ENCODE measurements around the gene CPSF6. TPM values are rescaled to one million over a fixed set of nuclear protein-coding genes. Genes with fewer than 3 reads are reported as not detected.
A peak's percentile ranks its signal among the peaks of the same experiment; 100 is the strongest.

CPSF6 gene
- total RNA-seq, 2 experiments from 2014 or later, result 94.1 to 98.9 TPM

GRCh38 chr12:69269736-69270135 is 30.4 kb downstream of the CPSF6 start:
- intact Hi-C loops (cut with micrococcal nuclease), result no loop called here
- DNase-seq (no peak), ATAC-seq (no peak)
- no peak overlapping the region for H3K27ac Mint-ChIP-seq
- no peak overlapping the region for H3K4me3 Mint-ChIP-seq
- no peaks in the 10 kb centered on the region for H3K27me3 Mint-ChIP-seq
- H3K4me1 Mint-ChIP-seq (ENCODE audit: low read depth), result peaks cover 36% of the 10 kb centered on the region
- POLR2A ChIA-PET, result no interaction called here
- TF ChIP-seq CTCF (IDR thresholded peaks at IDR 0.05), result no peak
- CTCF ChIA-PET, result interaction anchor here (0.7 to 2.0 kb wide), 6 partner anchors 9 to 113 kb away, joined by 3 to 7 read pairs (median 4); no protein-coding TSS in a partner anchor
- H3K36me3 Mint-ChIP-seq (ENCODE audit: low read depth), result peaks cover 22% of the 10 kb centered on the region
- no peaks in the 10 kb centered on the region for H3K9me3 Mint-ChIP-seq

GRCh38 chr12:69272511-69272910 is 33.1 kb downstream of the CPSF6 start:
- Mint-ChIP-seq H3K9me3 (no peaks in the 10 kb centered on the region), H3K27ac (no peak overlapping the region), H3K27me3 (no peaks in the 10 kb centered on the region), H3K4me3 (no peak overlapping the region), H3K4me1 (ENCODE audit: low read depth) (peaks cover 47% of the 10 kb centered on the region), H3K36me3 (ENCODE audit: low read depth) (peaks cover 14% of the 10 kb centered on the region)
- intact Hi-C loops (cut with micrococcal nuclease), result no loop called here
- DNase-seq (no peak), ATAC-seq (no peak)
- POLR2A ChIA-PET, result no interaction called here
- CTCF ChIA-PET, result no interaction called here
- no peak for TF ChIP-seq CTCF (IDR thresholded peaks at IDR 0.05)

- peaks cover 46% of the 10 kb centered on the region for H3K4me1 Mint-ChIP-seq (ENCODE audit: low read depth)
- POLR2A ChIA-PET, result interaction anchor here (1.1 kb wide), 1 partner anchor 118 kb away, joined by 4 read pairs; no protein-coding TSS in a partner anchor
- no peak overlapping the region for H3K4me3 Mint-ChIP-seq
- no peaks in the 10 kb centered on the region for H3K9me3 Mint-ChIP-seq
- TF ChIP-seq CTCF (IDR thresholded peaks at IDR 0.05), result no peak
- H3K27ac Mint-ChIP-seq, result peak overlapping the region; percentile 58
- CTCF ChIA-PET, result interaction anchor here (3.1 kb wide), 1 partner anchor 16 kb away, joined by 10 read pairs; no protein-coding TSS in a partner anchor
- no peaks in the 10 kb centered on the region for H3K27me3 Mint-ChIP-seq
- intact Hi-C loops (cut with micrococcal nuclease), result no loop called here
- ATAC-seq (no peak), DNase-seq (no peak)
- peaks cover 12% of the 10 kb centered on the region for H3K36me3 Mint-ChIP-seq (ENCODE audit: low read depth)
These were observed 35.5 kb downstream of the CPSF6 start for GRCh38 chr12:69274861-69275260.

GRCh38 chr12:69275471-69275891 is 36.1 kb downstream of the CPSF6 start:
- peak; percentile 56 for ATAC-seq
- no peak for DNase-seq
- H3K9me3 Mint-ChIP-seq, result no peaks in the 10 kb centered on the region
- peak overlapping the region; percentile 58 for H3K27ac Mint-ChIP-seq
- H3K4me1 Mint-ChIP-seq (ENCODE audit: low read depth), result peaks cover 40% of the 10 kb centered on the region
- H3K36me3 Mint-ChIP-seq (ENCODE audit: low read depth), result peaks cover 12% of the 10 kb centered on the region
- no peak for TF ChIP-seq CTCF (IDR thresholded peaks at IDR 0.05)
- ChIA-PET POLR2A (interaction anchor here (1.1 to 1.2 kb wide), 2 partner anchors 17 to 119 kb away, joined by 4 read pairs; no protein-coding TSS in a partner anchor), CTCF (interaction anchor here (1.0 to 3.1 kb wide), 3 partner anchors 15 to 121 kb away, joined by 4 to 10 read pairs (median 8); no protein-coding TSS in a partner anchor)
- H3K27me3 Mint-ChIP-seq, result no peaks in the 10 kb centered on the region
- intact Hi-C loops (cut with micrococcal nuclease), result no loop called here
- no peak overlapping the region for H3K4me3 Mint-ChIP-seq

GRCh38 chr12:69278814-69279782 is 39.7 kb downstream of the CPSF6 start:
- TF ChIP-seq CTCF (IDR thresholded peaks at IDR 0.05), result no peak
- ChIA-PET CTCF (interaction anchor here (1.1 to 2.1 kb wide), 4 partner anchors 10 to 125 kb away, joined by 3 to 5 read pairs (median 4); no protein-coding TSS in a partner anchor), POLR2A (no interaction called here)
- Mint-ChIP-seq H3K9me3 (no peaks in the 10 kb centered on the region), H3K27ac (no peak overlapping the region), H3K36me3 (ENCODE audit: low read depth) (peaks cover 3% of the 10 kb centered on the region), H3K27me3 (no peaks in the 10 kb centered on the region), H3K4me1 (ENCODE audit: low read depth) (peaks cover 29% of the 10 kb centered on the region), H3K4me3 (no peak overlapping the region)
- ATAC-seq, result no peak
- intact Hi-C loops (cut with micrococcal nuclease), result no loop called here
- no peak for DNase-seq
